ENCODE results near the gene RTN1. TPM values are rescaled to one million over a fixed set of nuclear protein-coding genes. Genes with fewer than 3 reads are reported as not detected.

The RTN1 gene
- total RNA-seq, 2 donors from 2014 or later, result 8.6 to 11.2 TPM

GRCh38 chr14:59629444-59630287 is 240.9 kb downstream of the RTN1 start:
- DNase-seq, result no peak

GRCh38 chr14:59627011-59627520 is 243.5 kb downstream of the RTN1 start:
- TF ChIP-seq POLR2A (IDR thresholded peaks at IDR 0.05) (no peak), CTCF (IDR thresholded peaks at IDR 0.05) (no peak)
- no peak for ATAC-seq
- H3K4me3 ChIP-seq, result no peak overlapping the region
- peaks cover 5% of the 10 kb centered on the region for H3K4me1 ChIP-seq
- no peaks in the 10 kb centered on the region for H3K27me3 ChIP-seq
- no peaks in the 10 kb centered on the region for H3K9me3 ChIP-seq
- WGBS, 2 donors, result 46 to 49% methylated on average over 2 of the region's 2 CpGs
- no peak overlapping the region for H3K27ac ChIP-seq
- no peak for DNase-seq
- intact Hi-C loops (cut with DNase I), result no loop called here
- no peaks in the 10 kb centered on the region for H3K36me3 ChIP-seq (replicated peaks in 1 of 2; ENCODE audit: insufficient read depth in 1 of 2, low read depth in 2 of 2)

More at GRCh38 chr14:59629444-59630287, 240.9 kb downstream of the RTN1 start:
- intact Hi-C loops (cut with DNase I), result no loop called here
- no peaks in the 10 kb centered on the region for H3K9me3 ChIP-seq
- TF ChIP-seq CTCF (IDR thresholded peaks at IDR 0.05) (no peak), POLR2A (IDR thresholded peaks at IDR 0.05) (no peak)
- no peaks in the 10 kb centered on the region for H3K36me3 ChIP-seq (replicated peaks in 1 of 2; ENCODE audit: insufficient read depth in 1 of 2, low read depth in 2 of 2)
- H3K27me3 ChIP-seq, result no peaks in the 10 kb centered on the region
- ATAC-seq, result no peak
- 48 to 66% methylated on average over 11 of the region's 11 CpGs for WGBS, 2 donors
- H3K4me3 ChIP-seq, result no peak overlapping the region
- H3K4me1 ChIP-seq, result peaks cover 5% of the 10 kb centered on the region
- no peak overlapping the region for H3K27ac ChIP-seq

GRCh38 chr14:59622631-59623030 is 247.9 kb downstream of the RTN1 start:
- intact Hi-C loops (cut with DNase I), result no loop called here
- Histone ChIP-seq H3K4me1 (no peaks in the 10 kb centered on the region), H3K9me3 (no peaks in the 10 kb centered on the region), H3K27me3 (no peaks in the 10 kb centered on the region), H3K36me3 (replicated peaks in 1 of 2; ENCODE audit: insufficient read depth in 1 of 2, low read depth in 2 of 2) (no peaks in the 10 kb centered on the region), H3K4me3 (no peak overlapping the region), H3K27ac (no peak overlapping the region)
- TF ChIP-seq POLR2A (IDR thresholded peaks at IDR 0.05) (no peak), CTCF (IDR thresholded peaks at IDR 0.05) (no peak)
- no peak for ATAC-seq
- DNase-seq, result no peak
- 6 to 12% methylated on average over 2 of the region's 2 CpGs for WGBS, 2 donors

- no peak for TF ChIP-seq POLR2A (IDR thresholded peaks at IDR 0.05)
- TF ChIP-seq CTCF (IDR thresholded peaks at IDR 0.05), result no peak
- Histone ChIP-seq H3K27ac (no peak overlapping the region), H3K9me3 (no peaks in the 10 kb centered on the region), H3K4me3 (no peak overlapping the region), H3K4me1 (no peaks in the 10 kb centered on the region), H3K27me3 (no peaks in the 10 kb centered on the region), H3K36me3 (replicated peaks in 1 of 2; ENCODE audit: insufficient read depth in 1 of 2, low read depth in 2 of 2) (no peaks in the 10 kb centered on the region)
- 50 to 54% methylated on average over 2 of the region's 2 CpGs for WGBS, 2 donors
- intact Hi-C loops (cut with DNase I), result no loop called here
- no peak for ATAC-seq
- no peak for DNase-seq
These were observed 251.5 kb downstream of the RTN1 start for GRCh38 chr14:59619061-59619460.
